GM12875 (cell line): ENCODE data around the gene CCAR1.
"Not testable (repeated sequence)": the region's sequence is repeated elsewhere in the genome, so short reads cannot be mapped to it uniquely, and the experiment has no call there.

Experiments used
- H3K4me3 ChIP-seq: one replicate; pipeline ENCODE4 v1.5.1; 2011; ENCODE audit warnings: low read depth, low read length, control low read depth
- TF ChIP-seq, protein P1 (sequence below): IDR thresholded peaks from 2 replicates; pipeline ENCODE4 v1.5.1; 2011; ENCODE audit warnings: low read depth, mild to moderate bottlenecking, control low read depth, inconsistent platforms, low read length, moderate library complexity, borderline replicate concordance; ENCODE audit not compliant: insufficient read depth

The CCAR1 gene

GRCh38 chr10:68831961-68832455 is 111.0 kb downstream of the CCAR1 start:
- no peak overlapping the region for H3K4me3 ChIP-seq
- TF ChIP-seq, protein P1, sequence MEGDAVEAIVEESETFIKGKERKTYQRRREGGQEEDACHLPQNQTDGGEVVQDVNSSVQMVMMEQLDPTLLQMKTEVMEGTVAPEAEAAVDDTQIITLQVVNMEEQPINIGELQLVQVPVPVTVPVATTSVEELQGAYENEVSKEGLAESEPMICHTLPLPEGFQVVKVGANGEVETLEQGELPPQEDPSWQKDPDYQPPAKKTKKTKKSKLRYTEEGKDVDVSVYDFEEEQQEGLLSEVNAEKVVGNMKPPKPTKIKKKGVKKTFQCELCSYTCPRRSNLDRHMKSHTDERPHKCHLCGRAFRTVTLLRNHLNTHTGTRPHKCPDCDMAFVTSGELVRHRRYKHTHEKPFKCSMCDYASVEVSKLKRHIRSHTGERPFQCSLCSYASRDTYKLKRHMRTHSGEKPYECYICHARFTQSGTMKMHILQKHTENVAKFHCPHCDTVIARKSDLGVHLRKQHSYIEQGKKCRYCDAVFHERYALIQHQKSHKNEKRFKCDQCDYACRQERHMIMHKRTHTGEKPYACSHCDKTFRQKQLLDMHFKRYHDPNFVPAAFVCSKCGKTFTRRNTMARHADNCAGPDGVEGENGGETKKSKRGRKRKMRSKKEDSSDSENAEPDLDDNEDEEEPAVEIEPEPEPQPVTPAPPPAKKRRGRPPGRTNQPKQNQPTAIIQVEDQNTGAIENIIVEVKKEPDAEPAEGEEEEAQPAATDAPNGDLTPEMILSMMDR = no peak

GRCh38 chr10:68832601-68833000 is 111.6 kb downstream of the CCAR1 start:
- no peak overlapping the region for H3K4me3 ChIP-seq
- TF ChIP-seq, protein P1 = no peak

DNA sequence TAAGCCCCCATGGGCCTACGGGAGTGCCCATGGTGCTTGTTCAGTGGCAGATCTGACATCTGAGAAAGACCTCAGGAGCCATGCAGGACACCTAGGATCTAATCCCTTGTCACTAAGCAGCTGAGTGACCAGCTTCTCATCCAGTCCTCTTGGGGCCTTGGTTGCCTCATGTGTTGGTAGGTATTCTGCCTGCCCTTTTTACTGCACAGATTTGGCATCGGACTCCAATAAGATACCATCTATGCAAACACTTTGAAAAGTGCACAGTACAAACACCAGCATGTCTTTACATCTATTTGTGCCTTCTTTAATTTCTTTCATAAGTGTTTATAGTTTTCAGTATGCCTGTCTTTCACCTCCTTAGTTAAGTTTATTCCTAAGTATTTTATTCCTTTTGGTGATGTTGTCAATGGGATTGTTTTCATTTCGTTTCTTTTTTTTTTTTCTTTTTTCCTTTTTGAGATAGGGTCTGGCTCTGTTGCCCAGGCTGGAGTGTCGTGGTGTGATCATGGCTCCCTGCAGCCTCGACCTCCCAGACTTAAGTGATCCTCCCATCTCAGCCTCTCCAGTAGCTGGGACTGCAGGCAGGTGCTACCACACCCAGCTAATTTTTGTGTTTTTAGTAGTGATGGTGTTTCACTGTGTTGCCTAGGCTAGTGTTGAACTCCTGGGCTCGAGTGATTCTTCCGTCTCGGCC is 116.7 kb downstream of the CCAR1 start:
- TF ChIP-seq, protein P1 = no peak
- H3K4me3 ChIP-seq = no peak overlapping the region

- H3K4me3 ChIP-seq = not testable (repeated sequence)
These were observed 119.6 kb downstream of the CCAR1 start for GRCh38 chr10:68840650-68841049.
